Adipocyte (in vitro differentiated cells): ENCODE results near the gene SGMS1.

Experiments used
- DNase-seq: peaks from one replicate; pipeline ENCODE4 v3.0.0-alpha.2; 2015; ENCODE audit warnings: low read depth
- H3K27me3 ChIP-seq: replicated peaks from 2 replicates; pipeline ENCODE4 v1.7.0; 2013; ENCODE audit warnings: mild to moderate bottlenecking, low read length, moderate library complexity; ENCODE audit not compliant: control insufficient read depth, insufficient read depth
- H3K36me3 ChIP-seq: 2 replicates; pipeline ENCODE4 v1.7.0; 2013; ENCODE audit warnings: low read length, mild to moderate bottlenecking, moderate library complexity; ENCODE audit not compliant: control insufficient read depth, insufficient read depth, severe bottlenecking
- H3K4me1 ChIP-seq: 2 replicates; pipeline ENCODE4 v1.7.0; 2013; ENCODE audit warnings: mild to moderate bottlenecking, low read length, moderate library complexity; ENCODE audit not compliant: control insufficient read depth, insufficient read depth
- H3K4me3 ChIP-seq: 2 replicates; pipeline ENCODE4 v1.7.0; 2013; ENCODE audit warnings: mild to moderate bottlenecking, low read length, moderate library complexity
- H3K9ac ChIP-seq: 2 replicates; pipeline ENCODE4 v1.7.0; 2013; ENCODE audit warnings: mild to moderate bottlenecking, low read length, moderate library complexity
- H3K9me3 ChIP-seq: 2 replicates; pipeline ENCODE4 v1.7.0; 2013; ENCODE audit warnings: mild to moderate bottlenecking, low read length, moderate library complexity; ENCODE audit not compliant: control insufficient read depth

SGMS1 gene

GRCh38 chr10:50470798-50471582, 152.8 kb downstream of the SGMS1 start:
- Histone ChIP-seq H3K9me3 (no peaks in the 10 kb centered on the region), H3K4me3 (no peak overlapping the region), H3K4me1 (peaks cover 21% of the 10 kb centered on the region), H3K36me3 (no peaks in the 10 kb centered on the region), H3K9ac (no peak overlapping the region), H3K27me3 (no peaks in the 10 kb centered on the region)
- DNase-seq: peak; percentile 26

GRCh38 chr10:50470345-50470744, 153.4 kb downstream of the SGMS1 start:
- H3K36me3 ChIP-seq: no peaks in the 10 kb centered on the region
- DNase-seq: peak; percentile 4
- no peak overlapping the region for H3K4me3 ChIP-seq
- H3K9me3 ChIP-seq: no peaks in the 10 kb centered on the region
- H3K9ac ChIP-seq: no peak overlapping the region
- H3K27me3 ChIP-seq: no peaks in the 10 kb centered on the region
- H3K4me1 ChIP-seq: peaks cover 21% of the 10 kb centered on the region

GRCh38 chr10:50469778-50470193, 154.0 kb downstream of the SGMS1 start:
- no peaks in the 10 kb centered on the region for H3K36me3 ChIP-seq
- H3K9me3 ChIP-seq: no peaks in the 10 kb centered on the region
- peak overlapping the region; percentile 25 for H3K4me3 ChIP-seq
- no peaks in the 10 kb centered on the region for H3K27me3 ChIP-seq
- DNase-seq: no peak
- H3K9ac ChIP-seq: no peak overlapping the region
- H3K4me1 ChIP-seq: peaks cover 21% of the 10 kb centered on the region

GRCh38 chr10:50469288-50469687, 154.5 kb downstream of the SGMS1 start:
- peak overlapping the region; percentile 25 for H3K4me3 ChIP-seq
- no peaks in the 10 kb centered on the region for H3K36me3 ChIP-seq
- DNase-seq: peak; percentile 64
- no peaks in the 10 kb centered on the region for H3K9me3 ChIP-seq
- no peak overlapping the region for H3K9ac ChIP-seq
- no peaks in the 10 kb centered on the region for H3K27me3 ChIP-seq
- H3K4me1 ChIP-seq: peaks cover 21% of the 10 kb centered on the region

- Histone ChIP-seq H3K4me3 (no peak overlapping the region), H3K36me3 (no peaks in the 10 kb centered on the region), H3K27me3 (no peaks in the 10 kb centered on the region), H3K9me3 (no peaks in the 10 kb centered on the region), H3K9ac (no peak overlapping the region), H3K4me1 (peaks cover 21% of the 10 kb centered on the region)
- no peak for DNase-seq
Measured at GRCh38 chr10:50467209-50467608, 156.5 kb downstream of the SGMS1 start.

- Histone ChIP-seq H3K9me3 (no peaks in the 10 kb centered on the region), H3K27me3 (no peaks in the 10 kb centered on the region), H3K36me3 (peaks cover 7% of the 10 kb centered on the region), H3K4me3 (no peak overlapping the region), H3K4me1 (peaks cover 4% of the 10 kb centered on the region), H3K9ac (no peak overlapping the region)
- DNase-seq: peak; percentile 50
Measured at GRCh38 chr10:50464004-50464409, 159.7 kb downstream of the SGMS1 start.

GRCh38 chr10:50461834-50462233, 161.9 kb downstream of the SGMS1 start:
- Histone ChIP-seq H3K4me1 (no peaks in the 10 kb centered on the region), H3K27me3 (no peaks in the 10 kb centered on the region), H3K4me3 (no peak overlapping the region), H3K36me3 (peaks cover 7% of the 10 kb centered on the region), H3K9ac (no peak overlapping the region), H3K9me3 (no peaks in the 10 kb centered on the region)
- DNase-seq: no peak

- no peak for DNase-seq
- Histone ChIP-seq H3K36me3 (peaks cover 7% of the 10 kb centered on the region), H3K4me1 (no peaks in the 10 kb centered on the region), H3K27me3 (no peaks in the 10 kb centered on the region), H3K9ac (no peak overlapping the region), H3K4me3 (no peak overlapping the region), H3K9me3 (no peaks in the 10 kb centered on the region)
Measured at GRCh38 chr10:50461123-50461522, 162.6 kb downstream of the SGMS1 start.

- Histone ChIP-seq H3K4me1 (no peaks in the 10 kb centered on the region), H3K36me3 (peaks cover 7% of the 10 kb centered on the region), H3K4me3 (no peak overlapping the region), H3K9me3 (no peaks in the 10 kb centered on the region), H3K9ac (no peak overlapping the region), H3K27me3 (no peaks in the 10 kb centered on the region)
- no peak for DNase-seq
Measured at GRCh38 chr10:50456719-50457118, 167.0 kb downstream of the SGMS1 start.

GRCh38 chr10:50453940-50454339, 169.8 kb downstream of the SGMS1 start:
- Histone ChIP-seq H3K4me3 (no peak overlapping the region), H3K4me1 (no peaks in the 10 kb centered on the region), H3K9me3 (no peaks in the 10 kb centered on the region), H3K36me3 (no peaks in the 10 kb centered on the region), H3K27me3 (no peaks in the 10 kb centered on the region), H3K9ac (no peak overlapping the region)
- DNase-seq: no peak

- no peak for DNase-seq
- no peaks in the 10 kb centered on the region for H3K36me3 ChIP-seq
Measured at GRCh38 chr10:50452603-50453002, 171.2 kb downstream of the SGMS1 start.

GRCh38 chr10:50447691-50448090, 176.1 kb downstream of the SGMS1 start:
- no peaks in the 10 kb centered on the region for H3K27me3 ChIP-seq
- DNase-seq: no peak
- H3K4me3 ChIP-seq: no peak overlapping the region
- H3K36me3 ChIP-seq: no peaks in the 10 kb centered on the region
- no peaks in the 10 kb centered on the region for H3K9me3 ChIP-seq
- H3K4me1 ChIP-seq: no peaks in the 10 kb centered on the region
- H3K9ac ChIP-seq: no peak overlapping the region

More at GRCh38 chr10:50452603-50453002, 171.2 kb downstream of the SGMS1 start:
- Histone ChIP-seq H3K9me3 (no peaks in the 10 kb centered on the region), H3K4me3 (no peak overlapping the region), H3K27me3 (no peaks in the 10 kb centered on the region), H3K9ac (no peak overlapping the region), H3K4me1 (no peaks in the 10 kb centered on the region)
